Heart right ventricle (tissue), 16 donors: ENCODE results near the gene SSH3. TPM values are rescaled to one million over a fixed set of nuclear protein-coding genes. Genes with fewer than 3 reads are reported as not detected.

ENCODE experiments used
- ATAC-seq, 8 donors: fragments of 200-7000 bp; cut with Tn5 transposase; one replicate each; pipeline ENCODE4 v1.9.1; 2020; ENCODE audit warnings: mild to moderate bottlenecking in 8 of 8, moderate library complexity in 8 of 8, moderate number of reproducible peaks in 1 of 8
- DNase-seq, 2 donors: peaks; one replicate each; pipeline ENCODE4 v3.0.0-alpha.2; 2020
- H3K27ac ChIP-seq, 10 donors: fragments of 200-600 bp; sonication (generic) in 2 of 10; one replicate each; pipeline versions ENCODE4 v1.5.0 to v1.8.0; 2020 to 2022; ENCODE audit warnings: mild to moderate bottlenecking in 3 of 10
- H3K27me3 ChIP-seq, 7 donors: fragments of 200-600 bp; one replicate each; pipeline ENCODE4 v1.8.0; 2021 to 2022; ENCODE audit warnings: mild to moderate bottlenecking in 2 of 7
- H3K36me3 ChIP-seq, 9 donors: fragments of 200-600 bp; sonication (generic) in 1 of 9; one replicate each; pipeline versions ENCODE4 v1.5.0 to v1.8.0; 2020 to 2022; ENCODE audit warnings: mild to moderate bottlenecking in 2 of 9
- H3K4me1 ChIP-seq, 9 donors: fragments of 200-600 bp; sonication (generic) in 1 of 9; one replicate each; pipeline versions ENCODE4 v1.5.0 to v1.8.0; 2020 to 2022; ENCODE audit warnings: mild to moderate bottlenecking in 4 of 9
- H3K4me3 ChIP-seq, 10 donors: fragments of 200-600 bp; sonication (generic) in 2 of 10; one replicate each; pipeline versions ENCODE4 v1.5.0 to v1.8.0; 2020 to 2022; ENCODE audit warnings: mild to moderate bottlenecking in 7 of 10, moderate library complexity in 2 of 10
- H3K9me3 ChIP-seq, 11 donors: fragments of 200-600 bp in 10 of 11; sonication (generic) in 2 of 11; one replicate each; pipeline versions ENCODE4 v1.5.0 to v1.8.0; 2013 to 2022; ENCODE audit warnings: mild to moderate bottlenecking in 2 of 11, control low read depth in 1 of 11, moderate library complexity in 1 of 11
- WGBS, 2 donors: extraction: QIAGEN DNeasy Blood & Tissue Kit; methylation state at CpG; one replicate each; pipeline ENCODE4 v1.1.7; 2013; ENCODE audit warnings: inconsistent platforms in 1 of 2; 5-methylcytosine and 5-hydroxymethylcytosine counted together
- intact Hi-C, 10 donors: fragments of 100-400 bp; cut with DNase I; formaldehyde crosslinking; loops; one replicate each; pipeline versions ENCODE4 v1.11.1 to v1.14.2; 2022
- polyA plus RNA-seq, 2 donors: library from polyadenylated mRNA; stranded (reverse); fragments of 200-250 nt; gene quantifications; one replicate each; pipeline ENCODE4 v1.2.3, GENCODE V29; 2013
- total RNA-seq, 10 donors: library from RNA; stranded (reverse); fragmentation: NEBNext Ultra II Directional in 3 of 10; extraction: Animal tissue kit (Norgen Biotek cat#: 25700) in 3 of 10; gene quantifications; one replicate each; pipeline versions ENCODE4 v1.2.1 to v1.2.4, GENCODE V29; 2021 to 2023
- TF ChIP-seq, protein P1 (sequence below), 9 donors: fragments of 200-600 bp; sonication (generic) in 2 of 9; IDR thresholded peaks; one replicate each; pipeline versions ENCODE4 v1.5.0 to v1.8.0; 2021 to 2022; ENCODE audit warnings: antibody characterized with exemption in 9 of 9, mild to moderate bottlenecking in 5 of 9, moderate library complexity in 1 of 9
- donor health status: Arrhythmogenic right ventricular cardiomyopathy.
- donor health status: ischemic (EF 13 %, LVEDD 7.1; RV severe dilation, severe dysfunction).
- donor health status: healthy with polysubstance abuse.
- donor health status: DM: no; HTN: yes; CAD: no.
- donor health status: DM: no; HTN: no; CAD: no.
- donor health status: ischemic (EF 25% LVEDD 6.9; RV normal size, moderate dysfunction).
- donor health status: ischemic (EF 25% LVEDD 5.7; RV mildly dilated, moderate dysfunction).
- donor health status: healthy.
- donor health status: DM: yes; HTN: yes; CAD: no.
- donor health status: Ischemic cardiomyopathy.
- donor health status: ischemic (EF 35%, LVEDD 5.7; RV mildly dilated, moderate dysfunction).
- donor health status: nonischemic (EF 11% LVEDD 7.7; RV severe dilation, severe dysfunction).
- donor health status: DM: yes; HTN: yes; CAD: no.
- donor health status: PGD.
- donor health status: ischemic (EF 29% LVEDD 5.4; RV normal size, mild dysfunction).
- donor health status: nonischemic (EF 23%, LVEDD 6.1; RV moderate dilation, normal function).

The SSH3 gene
- total and polyA plus RNA-seq, 12 donors = 7.8 to 21.2 (median 15.3) TPM

DNA sequence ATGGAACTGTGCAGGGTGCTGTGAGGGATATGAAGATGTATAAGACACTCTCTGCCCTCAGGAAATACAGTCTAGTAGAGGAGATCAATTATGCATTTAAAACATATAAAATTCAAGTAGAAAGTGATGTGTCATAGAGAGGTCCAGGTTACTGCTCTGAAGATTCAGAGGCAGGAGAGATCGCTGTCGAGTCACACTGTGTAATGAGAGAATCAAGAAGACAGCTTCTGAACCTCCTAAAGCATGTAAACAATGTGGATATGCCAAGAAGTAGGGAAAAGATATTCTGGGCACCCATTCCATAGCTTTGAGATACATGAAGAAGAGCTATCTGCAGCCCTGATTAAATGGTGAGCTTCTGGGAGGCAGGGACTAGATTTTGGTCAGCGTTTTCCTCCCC lies 16.7 kb downstream of the SSH3 start:
- TF ChIP-seq, protein P1, sequence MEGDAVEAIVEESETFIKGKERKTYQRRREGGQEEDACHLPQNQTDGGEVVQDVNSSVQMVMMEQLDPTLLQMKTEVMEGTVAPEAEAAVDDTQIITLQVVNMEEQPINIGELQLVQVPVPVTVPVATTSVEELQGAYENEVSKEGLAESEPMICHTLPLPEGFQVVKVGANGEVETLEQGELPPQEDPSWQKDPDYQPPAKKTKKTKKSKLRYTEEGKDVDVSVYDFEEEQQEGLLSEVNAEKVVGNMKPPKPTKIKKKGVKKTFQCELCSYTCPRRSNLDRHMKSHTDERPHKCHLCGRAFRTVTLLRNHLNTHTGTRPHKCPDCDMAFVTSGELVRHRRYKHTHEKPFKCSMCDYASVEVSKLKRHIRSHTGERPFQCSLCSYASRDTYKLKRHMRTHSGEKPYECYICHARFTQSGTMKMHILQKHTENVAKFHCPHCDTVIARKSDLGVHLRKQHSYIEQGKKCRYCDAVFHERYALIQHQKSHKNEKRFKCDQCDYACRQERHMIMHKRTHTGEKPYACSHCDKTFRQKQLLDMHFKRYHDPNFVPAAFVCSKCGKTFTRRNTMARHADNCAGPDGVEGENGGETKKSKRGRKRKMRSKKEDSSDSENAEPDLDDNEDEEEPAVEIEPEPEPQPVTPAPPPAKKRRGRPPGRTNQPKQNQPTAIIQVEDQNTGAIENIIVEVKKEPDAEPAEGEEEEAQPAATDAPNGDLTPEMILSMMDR (IDR thresholded peaks at IDR 0.05) = no peak
- 88% methylated on average over 3 of the region's 3 CpGs for WGBS, 2 donors
- Histone ChIP-seq H3K27ac (no peak overlapping the region), H3K4me1 (peaks cover 4 to 23% (median 17%) of the 10 kb centered on the region in 9 donors), H3K4me3 (no peak overlapping the region), H3K9me3 (no peaks in the 10 kb centered on the region), H3K27me3 (no peaks in the 10 kb centered on the region), H3K36me3 (peaks cover 0 to 11% (median 0%) of the 10 kb centered on the region in 9 donors)
- intact Hi-C loops = no loop called here
- no peak for DNase-seq
- no peak for ATAC-seq

DNA sequence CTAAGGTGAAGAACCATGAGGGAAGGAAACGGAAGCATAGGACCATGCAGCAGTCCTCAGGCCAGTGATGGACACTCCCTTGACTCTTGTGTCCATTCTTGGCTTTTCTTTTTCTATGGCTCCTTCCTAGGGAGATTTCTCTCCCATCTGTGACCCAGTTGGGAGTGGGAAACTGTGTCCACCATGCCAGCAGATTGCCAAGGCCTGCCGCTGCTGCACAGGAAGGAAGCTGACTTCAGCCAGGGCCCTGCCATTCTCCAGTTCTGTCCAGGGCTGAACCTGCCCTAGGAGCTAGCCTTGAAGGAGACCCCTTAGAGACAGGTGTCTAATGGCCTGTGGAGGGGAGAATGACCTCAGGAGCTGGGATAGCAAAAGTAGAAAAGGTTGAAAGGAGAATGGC lies 17.4 kb downstream of the SSH3 start:
- 90 to 91% methylated on average over 2 of the region's 2 CpGs for WGBS, 2 donors
- TF ChIP-seq, protein P1 (IDR thresholded peaks at IDR 0.05) = no peak
- H3K9me3 ChIP-seq = no peaks in the 10 kb centered on the region
- DNase-seq (no peak), ATAC-seq (no peak)
- H3K27ac ChIP-seq = no peak overlapping the region
- H3K4me3 ChIP-seq = no peak overlapping the region
- intact Hi-C loops = no loop called here
- no peaks in the 10 kb centered on the region for H3K27me3 ChIP-seq
- peaks cover 4 to 23% (median 17%) of the 10 kb centered on the region in 9 donors for H3K4me1 ChIP-seq
- H3K36me3 ChIP-seq = peaks cover 0 to 11% (median 0%) of the 10 kb centered on the region in 9 donors

DNA sequence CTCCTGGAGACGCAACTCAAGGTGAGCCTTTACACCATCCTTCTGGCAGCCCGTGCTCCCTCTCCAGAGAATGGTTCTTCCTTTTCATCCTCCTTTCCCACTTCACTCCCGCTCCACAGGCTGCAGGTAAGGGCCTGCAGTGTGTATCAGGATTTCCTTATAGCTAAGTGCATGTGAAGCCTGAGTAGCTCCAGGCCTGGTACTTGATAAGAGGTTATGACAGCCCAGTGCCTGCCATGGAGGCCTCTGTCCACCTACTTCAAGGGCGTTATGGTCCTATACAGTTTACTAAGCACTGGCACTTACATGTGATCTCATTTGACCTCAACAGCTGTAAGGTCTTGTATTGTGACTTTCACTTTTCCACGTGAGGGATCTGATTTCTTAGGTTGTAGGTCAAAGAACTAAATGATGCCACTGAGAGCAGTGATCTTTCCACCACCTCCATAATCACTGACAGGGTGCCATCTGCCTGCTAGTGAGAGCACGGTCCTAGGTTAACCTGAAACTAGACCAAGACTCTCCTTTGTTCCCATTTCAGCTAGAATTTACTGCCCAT lies 18.1 kb downstream of the SSH3 start:
- Histone ChIP-seq H3K27ac (no peak overlapping the region), H3K4me1 (peaks cover 4 to 22% (median 16%) of the 10 kb centered on the region in 9 donors), H3K36me3 (peaks cover 0 to 11% (median 0%) of the 10 kb centered on the region in 9 donors), H3K27me3 (no peaks in the 10 kb centered on the region), H3K9me3 (no peaks in the 10 kb centered on the region), H3K4me3 (no peak overlapping the region)
- TF ChIP-seq, protein P1 (IDR thresholded peaks at IDR 0.05) = no peak
- ATAC-seq (no peak), DNase-seq (no peak)
- WGBS, 2 donors = 83 to 86% methylated on average over 6 of the region's 6 CpGs
- intact Hi-C loops = no loop called here

DNA sequence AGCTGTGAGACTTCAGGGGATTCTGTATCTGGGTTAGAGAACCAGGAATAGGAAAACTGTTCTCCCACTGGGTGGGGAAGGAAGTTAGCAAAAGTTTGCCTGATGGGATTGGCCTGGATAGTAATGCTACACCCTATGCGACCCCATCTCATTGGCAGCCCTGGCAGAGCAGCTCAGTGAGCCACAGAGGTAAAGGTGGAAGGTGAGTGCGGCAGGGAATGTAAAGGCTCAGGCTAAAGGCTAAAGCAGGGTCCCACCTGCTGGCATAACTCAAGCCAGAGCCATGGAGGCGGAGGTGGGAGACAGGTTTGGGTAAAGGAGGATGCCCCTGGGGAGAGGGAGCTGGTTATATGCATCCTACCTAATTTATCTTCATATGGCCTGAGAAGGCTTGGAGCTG lies 18.7 kb downstream of the SSH3 start:
- ATAC-seq = no peak
- Histone ChIP-seq H3K27me3 (no peaks in the 10 kb centered on the region), H3K4me3 (no peak overlapping the region), H3K27ac (no peak overlapping the region), H3K9me3 (no peaks in the 10 kb centered on the region), H3K36me3 (peaks cover 0 to 11% (median 0%) of the 10 kb centered on the region in 9 donors), H3K4me1 (peaks cover 4 to 15% (median 12%) of the 10 kb centered on the region in 9 donors)
- intact Hi-C loops = no loop called here
- TF ChIP-seq, protein P1 (IDR thresholded peaks at IDR 0.05) = no peak
- WGBS, 2 donors = 96 to 97% methylated on average over 3 of the region's 3 CpGs
- no peak for DNase-seq
